SK-N-SH treated with all-trans-retinoic acid at 6 μM for 48 hours (cell line): ENCODE results near the gene NEK11.

Source experiments
- ATAC-seq: fragments of 200-7000 bp; cut with Tn5 transposase; 3 replicates; pipeline ENCODE4 v1.9.1; 2020; ENCODE audit warnings: mild to moderate bottlenecking, moderate library complexity
- ARNTL ChIP-seq: fragments of 450-650 bp; formaldehyde crosslinking; IDR thresholded peaks from 2 replicates; pipeline ENCODE4 v1.5.0; 2020; ENCODE audit warnings: low read depth, mild to moderate bottlenecking, moderate library complexity, borderline replicate concordance
- BACH2 ChIP-seq: fragments of 250-450 bp; sonication (Bioruptor Pico); IDR thresholded peaks from 2 replicates; pipeline ENCODE4 v1.9.0; 2021; ENCODE audit warnings: mild to moderate bottlenecking, borderline replicate concordance
- CSDC2 ChIP-seq: fragments of 250-450 bp; sonication (Bioruptor Pico); IDR thresholded peaks from 2 replicates; pipeline ENCODE4 v1.5.0; 2020; ENCODE audit warnings: mild to moderate bottlenecking, moderate library complexity
- ESRRG ChIP-seq: fragments of 250-450 bp; sonication (Bioruptor Pico); IDR thresholded peaks from 2 replicates; pipeline ENCODE4 v1.6.1; 2021; ENCODE audit warnings: mild to moderate bottlenecking
- GLIS3 ChIP-seq: fragments of 250-450 bp; sonication (Bioruptor Pico); IDR thresholded peaks from 2 replicates; pipeline ENCODE4 v1.5.0; 2020; ENCODE audit warnings: mild to moderate bottlenecking, moderate library complexity
- ISL1 ChIP-seq: fragments of 250-450 bp; sonication (Bioruptor Pico); IDR thresholded peaks from 2 replicates; pipeline ENCODE4 v2.1.2; 2022; ENCODE audit warnings: mild to moderate bottlenecking, moderate library complexity
- PPARA ChIP-seq: fragments of 250-450 bp; sonication (Bioruptor Pico); IDR thresholded peaks from 2 replicates; pipeline ENCODE4 v1.5.0; 2020; ENCODE audit warnings: mild to moderate bottlenecking, borderline replicate concordance
- RARB ChIP-seq: fragments of 250-450 bp; sonication (Bioruptor Pico); IDR thresholded peaks from 2 replicates; pipeline ENCODE4 v1.8.0; 2021; ENCODE audit warnings: mild to moderate bottlenecking, moderate library complexity
- SNAI2 ChIP-seq: fragments of 250-450 bp; sonication (Bioruptor Pico); IDR thresholded peaks from 2 replicates; pipeline ENCODE4 v1.5.0; 2020; ENCODE audit warnings: mild to moderate bottlenecking, moderate library complexity
- TCF4 ChIP-seq: fragments of 250-450 bp; sonication (Bioruptor Pico); IDR thresholded peaks from 2 replicates; pipeline ENCODE4 v1.8.0; 2021; ENCODE audit warnings: mild to moderate bottlenecking, moderate library complexity, borderline replicate concordance
- TOX ChIP-seq: fragments of 250-450 bp; sonication (Bioruptor Pico); IDR thresholded peaks from 2 replicates; pipeline ENCODE4 v1.8.0; 2021; ENCODE audit warnings: mild to moderate bottlenecking, moderate library complexity, borderline replicate concordance
- ZC3H10 ChIP-seq: fragments of 250-450 bp; sonication (Bioruptor Pico); IDR thresholded peaks from 2 replicates; pipeline ENCODE4 v1.5.1; 2021; ENCODE audit warnings: mild to moderate bottlenecking, moderate library complexity
- ZFP30 ChIP-seq: fragments of 450-650 bp; formaldehyde crosslinking; IDR thresholded peaks from 2 replicates; pipeline ENCODE4 v1.5.0; 2022; ENCODE audit warnings: mild to moderate bottlenecking, moderate library complexity
- ZNF565 ChIP-seq: fragments of 450-650 bp; formaldehyde crosslinking; conservative IDR thresholded peaks from 2 replicates; pipeline ENCODE4 v1.5.0; 2020; ENCODE audit warnings: low read depth, mild to moderate bottlenecking, moderate library complexity
- ZNF70 ChIP-seq: fragments of 450-650 bp; formaldehyde crosslinking; IDR thresholded peaks from 2 replicates; pipeline ENCODE4 v1.5.0; 2020; ENCODE audit warnings: mild to moderate bottlenecking, moderate library complexity
- ZNF8 ChIP-seq: fragments of 450-650 bp; formaldehyde crosslinking; IDR thresholded peaks from 2 replicates; pipeline ENCODE4 v1.5.0; 2020; ENCODE audit warnings: mild to moderate bottlenecking, moderate library complexity
- TF ChIP-seq, protein P1 (sequence below): fragments of 250-450 bp; sonication (Bioruptor Pico); IDR thresholded peaks from 2 replicates; pipeline ENCODE4 v1.5.0; 2020; ENCODE audit warnings: mild to moderate bottlenecking, moderate library complexity
- TF ChIP-seq, protein P2 (sequence below): fragments of 250-450 bp; sonication (Bioruptor Pico); IDR thresholded peaks from 2 replicates; pipeline ENCODE4 v1.5.1; 2021; ENCODE audit warnings: mild to moderate bottlenecking, moderate library complexity
- TF ChIP-seq, protein P3 (sequence below): fragments of 250-450 bp; sonication (Bioruptor Pico); IDR thresholded peaks from 2 replicates; pipeline ENCODE4 v1.8.0; 2021; ENCODE audit warnings: low read depth, mild to moderate bottlenecking, moderate library complexity, borderline replicate concordance

NEK11 gene

DNA sequence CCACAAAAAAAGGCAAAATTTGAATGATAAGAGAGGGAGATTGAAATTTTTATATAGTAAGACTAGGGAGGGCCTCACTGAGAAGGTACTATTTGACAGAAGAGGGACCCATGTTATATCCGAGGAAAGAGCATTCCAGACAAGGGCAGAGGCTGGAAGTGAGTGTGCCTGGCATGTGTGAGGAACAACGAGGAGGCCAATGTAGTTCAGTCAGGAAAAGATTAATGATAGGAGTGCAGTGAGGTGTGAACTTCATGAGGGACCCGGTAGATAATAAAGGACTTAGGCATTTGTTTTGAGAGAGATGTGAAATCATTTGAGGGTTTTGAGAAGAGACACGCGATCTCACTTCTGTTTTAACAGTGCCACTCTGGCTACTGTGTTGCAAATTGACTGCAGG is 36.4 kb upstream of the NEK11 start (continued):
- TF ChIP-seq RARB (CRISPR knock-in tag): no peak
- TF ChIP-seq ZNF8 (CRISPR knock-in tag): no peak
- TF ChIP-seq CSDC2 (CRISPR knock-in tag): no peak
- TF ChIP-seq, all 23 proteins: peak for 0

GRCh38 chr3:130991126-130991525 is 35.6 kb upstream of the NEK11 start:
- no peak for ATAC-seq
- TF ChIP-seq ARNTL (CRISPR knock-in tag) (no peak), SNAI2 (no peak), PPARA (CRISPR knock-in tag) (no peak), BACH2 (CRISPR knock-in tag) (no peak), ZFP30 (CRISPR knock-in tag) (no peak), ZNF8 (CRISPR knock-in tag) (no peak), GLIS3 (CRISPR knock-in tag) (no peak), RARB (CRISPR knock-in tag) (no peak), ZNF70 (CRISPR knock-in tag) (no peak), ESRRG (CRISPR knock-in tag) (no peak), CSDC2 (CRISPR knock-in tag) (no peak), ISL1 (CRISPR knock-in tag) (no peak), TCF4 (no peak), TOX (no peak), ZNF565 (CRISPR knock-in tag) (no peak), ZC3H10 (CRISPR knock-in tag) (no peak)
- TF ChIP-seq, protein P1, sequence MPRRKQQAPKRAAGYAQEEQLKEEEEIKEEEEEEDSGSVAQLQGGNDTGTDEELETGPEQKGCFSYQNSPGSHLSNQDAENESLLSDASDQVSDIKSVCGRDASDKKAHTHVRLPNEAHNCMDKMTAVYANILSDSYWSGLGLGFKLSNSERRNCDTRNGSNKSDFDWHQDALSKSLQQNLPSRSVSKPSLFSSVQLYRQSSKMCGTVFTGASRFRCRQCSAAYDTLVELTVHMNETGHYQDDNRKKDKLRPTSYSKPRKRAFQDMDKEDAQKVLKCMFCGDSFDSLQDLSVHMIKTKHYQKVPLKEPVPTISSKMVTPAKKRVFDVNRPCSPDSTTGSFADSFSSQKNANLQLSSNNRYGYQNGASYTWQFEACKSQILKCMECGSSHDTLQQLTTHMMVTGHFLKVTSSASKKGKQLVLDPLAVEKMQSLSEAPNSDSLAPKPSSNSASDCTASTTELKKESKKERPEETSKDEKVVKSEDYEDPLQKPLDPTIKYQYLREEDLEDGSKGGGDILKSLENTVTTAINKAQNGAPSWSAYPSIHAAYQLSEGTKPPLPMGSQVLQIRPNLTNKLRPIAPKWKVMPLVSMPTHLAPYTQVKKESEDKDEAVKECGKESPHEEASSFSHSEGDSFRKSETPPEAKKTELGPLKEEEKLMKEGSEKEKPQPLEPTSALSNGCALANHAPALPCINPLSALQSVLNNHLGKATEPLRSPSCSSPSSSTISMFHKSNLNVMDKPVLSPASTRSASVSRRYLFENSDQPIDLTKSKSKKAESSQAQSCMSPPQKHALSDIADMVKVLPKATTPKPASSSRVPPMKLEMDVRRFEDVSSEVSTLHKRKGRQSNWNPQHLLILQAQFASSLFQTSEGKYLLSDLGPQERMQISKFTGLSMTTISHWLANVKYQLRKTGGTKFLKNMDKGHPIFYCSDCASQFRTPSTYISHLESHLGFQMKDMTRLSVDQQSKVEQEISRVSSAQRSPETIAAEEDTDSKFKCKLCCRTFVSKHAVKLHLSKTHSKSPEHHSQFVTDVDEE: no peak
- TF ChIP-seq, protein P2, sequence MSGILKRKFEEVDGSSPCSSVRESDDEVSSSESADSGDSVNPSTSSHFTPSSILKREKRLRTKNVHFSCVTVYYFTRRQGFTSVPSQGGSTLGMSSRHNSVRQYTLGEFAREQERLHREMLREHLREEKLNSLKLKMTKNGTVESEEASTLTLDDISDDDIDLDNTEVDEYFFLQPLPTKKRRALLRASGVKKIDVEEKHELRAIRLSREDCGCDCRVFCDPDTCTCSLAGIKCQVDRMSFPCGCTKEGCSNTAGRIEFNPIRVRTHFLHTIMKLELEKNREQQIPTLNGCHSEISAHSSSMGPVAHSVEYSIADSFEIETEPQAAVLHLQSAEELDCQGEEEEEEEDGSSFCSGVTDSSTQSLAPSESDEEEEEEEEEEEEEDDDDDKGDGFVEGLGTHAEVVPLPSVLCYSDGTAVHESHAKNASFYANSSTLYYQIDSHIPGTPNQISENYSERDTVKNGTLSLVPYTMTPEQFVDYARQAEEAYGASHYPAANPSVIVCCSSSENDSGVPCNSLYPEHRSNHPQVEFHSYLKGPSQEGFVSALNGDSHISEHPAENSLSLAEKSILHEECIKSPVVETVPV (CRISPR knock-in tag): no peak
- TF ChIP-seq, protein P3, sequence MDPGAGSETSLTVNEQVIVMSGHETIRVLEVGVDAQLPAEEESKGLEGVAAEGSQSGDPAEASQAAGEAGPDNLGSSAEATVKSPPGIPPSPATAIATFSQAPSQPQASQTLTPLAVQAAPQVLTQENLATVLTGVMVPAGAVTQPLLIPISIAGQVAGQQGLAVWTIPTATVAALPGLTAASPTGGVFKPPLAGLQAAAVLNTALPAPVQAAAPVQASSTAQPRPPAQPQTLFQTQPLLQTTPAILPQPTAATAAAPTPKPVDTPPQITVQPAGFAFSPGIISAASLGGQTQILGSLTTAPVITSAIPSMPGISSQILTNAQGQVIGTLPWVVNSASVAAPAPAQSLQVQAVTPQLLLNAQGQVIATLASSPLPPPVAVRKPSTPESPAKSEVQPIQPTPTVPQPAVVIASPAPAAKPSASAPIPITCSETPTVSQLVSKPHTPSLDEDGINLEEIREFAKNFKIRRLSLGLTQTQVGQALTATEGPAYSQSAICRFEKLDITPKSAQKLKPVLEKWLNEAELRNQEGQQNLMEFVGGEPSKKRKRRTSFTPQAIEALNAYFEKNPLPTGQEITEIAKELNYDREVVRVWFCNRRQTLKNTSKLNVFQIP (CRISPR knock-in tag): no peak

DNA sequence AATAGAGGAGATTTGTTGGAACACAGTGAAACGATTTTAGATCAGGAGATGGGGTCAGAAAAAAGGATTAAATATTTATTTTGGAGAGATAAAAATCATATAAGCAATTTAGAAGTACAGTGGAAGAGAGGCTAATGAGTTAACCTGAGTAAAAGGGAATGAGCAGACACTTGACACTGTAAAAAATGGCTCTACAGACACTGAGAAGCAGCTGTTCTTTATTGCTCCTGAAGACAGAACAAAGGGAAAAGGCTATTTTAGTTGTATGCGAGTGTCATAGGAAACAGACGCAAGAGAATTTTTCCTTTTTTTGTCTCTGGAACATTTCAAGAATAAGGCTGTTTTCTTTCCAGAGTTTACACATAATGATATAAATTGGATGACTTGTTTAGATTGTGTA is 34.3 kb upstream of the NEK11 start:
- ATAC-seq: no peak
- TF ChIP-seq SNAI2: no peak
- TF ChIP-seq ZNF70 (CRISPR knock-in tag): no peak
- TF ChIP-seq BACH2 (CRISPR knock-in tag): no peak
- no peak for TF ChIP-seq ZC3H10 (CRISPR knock-in tag)
- no peak for TF ChIP-seq ZNF565 (CRISPR knock-in tag)
- no peak for TF ChIP-seq ARNTL (CRISPR knock-in tag)
- TF ChIP-seq, protein P2 (CRISPR knock-in tag): no peak
- TF ChIP-seq ZFP30 (CRISPR knock-in tag): no peak
- no peak for TF ChIP-seq ZNF8 (CRISPR knock-in tag)
- no peak for TF ChIP-seq ISL1 (CRISPR knock-in tag)

DNA sequence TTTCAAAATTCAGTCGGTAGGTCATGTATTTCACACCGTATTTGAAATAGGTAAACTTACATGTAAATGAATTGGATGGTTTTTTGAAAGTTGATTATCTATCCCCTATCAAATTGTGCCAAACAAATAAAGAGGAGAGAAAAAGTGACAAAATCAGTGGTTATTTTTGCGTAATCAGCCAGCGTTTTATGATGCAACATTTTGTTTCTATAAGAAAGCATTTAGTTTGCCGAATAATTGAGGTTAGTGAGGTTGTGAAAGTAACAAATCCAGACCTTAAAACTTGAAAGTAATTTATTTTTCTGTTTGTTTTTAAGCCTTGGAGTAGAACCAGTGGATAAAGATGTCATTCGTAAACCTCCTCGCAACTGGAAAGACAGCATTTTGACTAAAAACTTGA is 29.4 kb upstream of the NEK11 start:
- no peak for ATAC-seq

More for the DNA sequence above, 29.4 kb upstream of the NEK11 start:
- TF ChIP-seq PPARA (CRISPR knock-in tag): no peak
- TF ChIP-seq, protein P1: no peak
- TF ChIP-seq BACH2 (CRISPR knock-in tag): no peak
- TF ChIP-seq ISL1 (CRISPR knock-in tag): no peak
- TF ChIP-seq, protein P2 (CRISPR knock-in tag): no peak
